Measurements from ENCODE around the gene GPR39. TPM values are rescaled to one million over a fixed set of nuclear protein-coding genes. Genes with fewer than 3 reads are reported as not detected.

GPR39 gene
- total RNA-seq, 3 donors from 2014 or later (not counting 1 experiment from before 2014, with no cell fraction given), result not detected

GRCh38 chr2:132620115-132620514 is 203.5 kb downstream of the GPR39 start:
- Histone ChIP-seq H3K9me3 (ENCODE audit: control insufficient read depth, insufficient read depth, low read length) (peaks cover 5% of the 10 kb centered on the region), H3K4me3 (ENCODE audit: low read length) (no peak overlapping the region), H3K36me3 (ENCODE audit: control insufficient read depth, insufficient read depth, low read length) (no peaks in the 10 kb centered on the region), H3K27me3 (ENCODE audit: control insufficient read depth, insufficient read depth, low read length) (no peaks in the 10 kb centered on the region), H3K4me1 (ENCODE audit: control insufficient read depth, insufficient read depth, low read length) (no peaks in the 10 kb centered on the region), H3K27ac (ENCODE audit: low read length) (no peak overlapping the region)
- Mint-ChIP-seq H3K27ac (no peak overlapping the region), H3K9me3 (peaks cover 2 to 7% of the 10 kb centered on the region in 2 donors), H3K36me3 (no peaks in the 10 kb centered on the region), H3K4me1 (no peaks in the 10 kb centered on the region), H3K4me3 (no peak overlapping the region), H3K27me3 (ENCODE audit: low read depth in 2 of 2) (no peaks in the 10 kb centered on the region)
- intact Hi-C loops (cut with micrococcal nuclease), result no loop called here
- 78% methylated on average over 2 of the region's 2 CpGs for WGBS (ENCODE audit: insufficient coverage)
- no peak for ATAC-seq
- no peak for DNase-seq
- no peak for TF ChIP-seq CTCF (IDR thresholded peaks at IDR 0.05)

- peaks cover 2 to 7% of the 10 kb centered on the region in 2 donors for H3K9me3 Mint-ChIP-seq
- Histone ChIP-seq H3K36me3 (ENCODE audit: control insufficient read depth, insufficient read depth, low read length) (no peaks in the 10 kb centered on the region), H3K27ac (ENCODE audit: low read length) (no peak overlapping the region), H3K9me3 (ENCODE audit: control insufficient read depth, insufficient read depth, low read length) (peaks cover 5% of the 10 kb centered on the region), H3K27me3 (ENCODE audit: control insufficient read depth, insufficient read depth, low read length) (no peaks in the 10 kb centered on the region), H3K4me3 (ENCODE audit: low read length) (no peak overlapping the region), H3K4me1 (ENCODE audit: control insufficient read depth, insufficient read depth, low read length) (no peaks in the 10 kb centered on the region)
- H3K4me1 Mint-ChIP-seq, result no peaks in the 10 kb centered on the region
- intact Hi-C loops (cut with micrococcal nuclease), result no loop called here
- H3K36me3 Mint-ChIP-seq, result no peaks in the 10 kb centered on the region
- ATAC-seq (no peak), DNase-seq (no peak)
- 84% methylated on average over 8 of the region's 8 CpGs for WGBS (ENCODE audit: insufficient coverage)
- H3K27me3 Mint-ChIP-seq (ENCODE audit: low read depth in 2 of 2), result no peaks in the 10 kb centered on the region
- no peak overlapping the region for H3K4me3 Mint-ChIP-seq
- H3K27ac Mint-ChIP-seq, result no peak overlapping the region
- no peak for TF ChIP-seq CTCF (IDR thresholded peaks at IDR 0.05)
These were observed 204.7 kb downstream of the GPR39 start for GRCh38 chr2:132621131-132621875.

- no peak for ATAC-seq
- intact Hi-C loops (cut with micrococcal nuclease), result no loop called here
- Mint-ChIP-seq H3K27ac (no peak overlapping the region), H3K27me3 (ENCODE audit: low read depth in 2 of 2) (no peaks in the 10 kb centered on the region), H3K36me3 (no peaks in the 10 kb centered on the region), H3K4me1 (no peaks in the 10 kb centered on the region), H3K4me3 (no peak overlapping the region), H3K9me3 (peaks cover 2 to 3% of the 10 kb centered on the region in 2 donors)
- WGBS (ENCODE audit: insufficient coverage), result 66% methylated on average over 6 of the region's 9 CpGs
- TF ChIP-seq CTCF (IDR thresholded peaks at IDR 0.05), result no peak
- DNase-seq, result no peak
- Histone ChIP-seq H3K27ac (ENCODE audit: low read length) (no peak overlapping the region), H3K27me3 (ENCODE audit: control insufficient read depth, insufficient read depth, low read length) (no peaks in the 10 kb centered on the region), H3K36me3 (ENCODE audit: control insufficient read depth, insufficient read depth, low read length) (no peaks in the 10 kb centered on the region), H3K4me1 (ENCODE audit: control insufficient read depth, insufficient read depth, low read length) (no peaks in the 10 kb centered on the region), H3K4me3 (ENCODE audit: low read length) (no peak overlapping the region), H3K9me3 (ENCODE audit: control insufficient read depth, insufficient read depth, low read length) (peaks cover 5% of the 10 kb centered on the region)
These were observed 206.7 kb downstream of the GPR39 start for GRCh38 chr2:132623096-132623839.

Data from natural killer cell (primary cell).